ENCODE results near the gene KNG1. TPM values are rescaled to one million over a fixed set of nuclear protein-coding genes. Genes with fewer than 3 reads are reported as not detected.

Gene KNG1
- total RNA-seq, 4 donors from 2014 or later = not detected

GRCh38 chr3:186789554-186790260, 72.5 kb downstream of the KNG1 start:
- TF ChIP-seq, protein P1, sequence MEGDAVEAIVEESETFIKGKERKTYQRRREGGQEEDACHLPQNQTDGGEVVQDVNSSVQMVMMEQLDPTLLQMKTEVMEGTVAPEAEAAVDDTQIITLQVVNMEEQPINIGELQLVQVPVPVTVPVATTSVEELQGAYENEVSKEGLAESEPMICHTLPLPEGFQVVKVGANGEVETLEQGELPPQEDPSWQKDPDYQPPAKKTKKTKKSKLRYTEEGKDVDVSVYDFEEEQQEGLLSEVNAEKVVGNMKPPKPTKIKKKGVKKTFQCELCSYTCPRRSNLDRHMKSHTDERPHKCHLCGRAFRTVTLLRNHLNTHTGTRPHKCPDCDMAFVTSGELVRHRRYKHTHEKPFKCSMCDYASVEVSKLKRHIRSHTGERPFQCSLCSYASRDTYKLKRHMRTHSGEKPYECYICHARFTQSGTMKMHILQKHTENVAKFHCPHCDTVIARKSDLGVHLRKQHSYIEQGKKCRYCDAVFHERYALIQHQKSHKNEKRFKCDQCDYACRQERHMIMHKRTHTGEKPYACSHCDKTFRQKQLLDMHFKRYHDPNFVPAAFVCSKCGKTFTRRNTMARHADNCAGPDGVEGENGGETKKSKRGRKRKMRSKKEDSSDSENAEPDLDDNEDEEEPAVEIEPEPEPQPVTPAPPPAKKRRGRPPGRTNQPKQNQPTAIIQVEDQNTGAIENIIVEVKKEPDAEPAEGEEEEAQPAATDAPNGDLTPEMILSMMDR (IDR thresholded peaks at IDR 0.05) = no peak
- no peak for TF ChIP-seq POLR2A (IDR thresholded peaks at IDR 0.05)
- 56 to 63% methylated on average over 4 of the region's 4 CpGs for WGBS, 2 donors
- intact Hi-C loops (cut with DNase I; ENCODE audit: low total_unique reads) = no loop called here
- no peak overlapping the region for H3K4me3 ChIP-seq (ENCODE audit: low read depth, poor library complexity, severe bottlenecking)
- no peak for DNase-seq (ENCODE audit: low spot score in 2 of 2)

- no peak overlapping the region for H3K4me3 ChIP-seq (ENCODE audit: low read depth, poor library complexity, severe bottlenecking)
- TF ChIP-seq POLR2A (IDR thresholded peaks at IDR 0.05) = no peak
- TF ChIP-seq, protein P1 (IDR thresholded peaks at IDR 0.05) = no peak
- 66 to 78% methylated on average over 8 of the region's 8 CpGs for WGBS, 2 donors
- DNase-seq (ENCODE audit: low spot score in 2 of 2) = no peak
- intact Hi-C loops (cut with DNase I; ENCODE audit: low total_unique reads) = no loop called here
These were observed 73.3 kb downstream of the KNG1 start for GRCh38 chr3:186790261-186790981.

MicroRNAs within 50 kb of the gene (microRNA counts, 767-probe panel; counts per million panel counts)
- microRNA hsa-miR-1248 = 0 to 358 counts per million in 2 donors

Small RNAs within 50 kb of the gene (microRNA-seq; reads per million reads assigned to microRNA genes)
- gene MIR1248 (ENCODE audit: borderline number of aligned reads in 1 of 2, borderline replicate concordance in 2 of 2) = 23.1 to 34.5 reads per million in 2 donors

Other genes with a start within 250 kb of the KNG1 start
- 1 to 10 TPM in 2 of 4 donors, under 1 TPM in 2; 0.42 to 2.3 (median 1.3) TPM for gene CRYGS, start 173.0 kb upstream of the KNG1 start, total RNA-seq
- 10 to 100 TPM in 3 of 4 donors, 1 to 10 TPM in 1; 9.7 to 17.7 (median 14.6) TPM for gene TBCCD1, start 150.0 kb upstream of the KNG1 start, total RNA-seq
- 10 to 100 TPM; 24.7 to 32.1 (median 26.4) TPM for gene DNAJB11, start 146.6 kb upstream of the KNG1 start, total RNA-seq
- under 1 TPM in 1 of 4 donors, not detected in 3; 0.36 TPM for gene AHSG, start 104.3 kb upstream of the KNG1 start, total RNA-seq
- gene FETUB, start 77.0 kb upstream of the KNG1 start, total RNA-seq = 10 to 100 TPM in 2 of 4 donors, 1 to 10 TPM in 2; 4.0 to 13.5 (median 9.3) TPM
- gene HRG, start 51.3 kb upstream of the KNG1 start, total RNA-seq = under 1 TPM in 2 of 4 donors, not detected in 2; 0.10 to 0.34 TPM
- gene EIF4A2, start 66.2 kb downstream of the KNG1 start, total RNA-seq = 100 to 1,000 TPM; 224 to 547 (median 310) TPM
- gene RFC4, start 89.1 kb downstream of the KNG1 start, total RNA-seq = 10 to 100 TPM in 2 of 4 donors, 1 to 10 TPM in 2; 6.3 to 14.0 (median 10.5) TPM
- gene ADIPOQ, start 125.4 kb downstream of the KNG1 start, total RNA-seq = 10 to 100 TPM in 2 of 4 donors, 1 to 10 TPM in 2; 1.1 to 15.6 (median 7.7) TPM
- 10 to 100 TPM; 12.8 to 44.5 (median 25.2) TPM for gene ST6GAL1, start 213.2 kb downstream of the KNG1 start, total RNA-seq